Choroid plexus epithelial cell (primary cell): ENCODE measurements around the gene RNPS1.

Experiments used
- DNase-seq: peaks from one replicate; pipeline ENCODE4 v3.0.0-alpha.2; 2010; ENCODE audit warnings: low read depth
- H3K4me3 ChIP-seq: 2 replicates; pipeline ENCODE4 v1.5.1; 2011; ENCODE audit warnings: low read depth, mild to moderate bottlenecking, control low read depth, low read length, moderate library complexity
- TF ChIP-seq, protein P1 (sequence below): conservative IDR thresholded peaks from 2 replicates; pipeline ENCODE4 v1.5.1; 2011; ENCODE audit warnings: low read depth, mild to moderate bottlenecking, control low read depth, inconsistent platforms, low read length, moderate library complexity

The RNPS1 gene, protein sequence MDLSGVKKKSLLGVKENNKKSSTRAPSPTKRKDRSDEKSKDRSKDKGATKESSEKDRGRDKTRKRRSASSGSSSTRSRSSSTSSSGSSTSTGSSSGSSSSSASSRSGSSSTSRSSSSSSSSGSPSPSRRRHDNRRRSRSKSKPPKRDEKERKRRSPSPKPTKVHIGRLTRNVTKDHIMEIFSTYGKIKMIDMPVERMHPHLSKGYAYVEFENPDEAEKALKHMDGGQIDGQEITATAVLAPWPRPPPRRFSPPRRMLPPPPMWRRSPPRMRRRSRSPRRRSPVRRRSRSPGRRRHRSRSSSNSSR

DNA sequence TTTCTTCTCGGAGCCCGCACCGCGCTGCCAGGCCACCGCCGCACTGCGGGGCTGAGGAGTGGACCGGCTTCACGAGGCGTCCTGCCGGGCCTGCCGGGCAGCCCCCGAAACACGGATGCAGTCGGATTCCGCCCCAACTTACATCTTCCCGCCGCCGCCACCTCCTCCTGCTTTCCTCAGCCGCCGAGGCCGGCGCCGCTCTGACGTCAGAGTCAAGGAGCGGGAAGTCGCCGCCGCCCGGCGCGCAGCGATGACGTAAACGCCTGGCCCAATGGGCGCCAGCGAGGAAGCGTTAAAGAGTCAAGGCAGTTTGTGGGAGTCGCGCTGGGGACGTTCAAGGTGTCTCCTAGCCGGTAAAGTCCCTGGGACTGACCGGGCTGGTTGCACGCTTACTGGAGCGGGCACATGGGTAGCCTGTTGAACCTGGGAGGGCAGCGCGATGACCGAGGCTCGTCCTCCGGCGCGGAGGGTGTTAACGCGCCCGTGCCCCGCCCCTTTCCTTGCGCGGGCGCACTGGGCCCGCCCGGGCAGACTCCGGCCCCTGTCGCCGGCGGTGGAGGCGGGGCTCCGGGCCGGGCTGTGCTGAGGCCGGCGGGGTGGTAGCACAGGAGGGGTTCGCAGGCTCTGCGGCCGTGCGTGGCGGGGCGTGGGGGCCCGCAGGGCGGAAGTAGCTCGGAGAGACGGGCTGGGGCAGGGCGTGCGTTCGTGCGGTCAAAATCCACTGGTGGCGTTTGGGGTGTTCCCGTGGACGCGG, at the start of gene RNPS1:
RNPS1 (minus strand) TSS at position 214 of the 754 bp plus-strand sequence. CDS start 3,483 bp downstream, outside the sequence.
- H3K4me3 ChIP-seq: peak within 1 kb of the TSS; percentile 94
- peak; percentile 95 for DNase-seq
- TF ChIP-seq, protein P1, sequence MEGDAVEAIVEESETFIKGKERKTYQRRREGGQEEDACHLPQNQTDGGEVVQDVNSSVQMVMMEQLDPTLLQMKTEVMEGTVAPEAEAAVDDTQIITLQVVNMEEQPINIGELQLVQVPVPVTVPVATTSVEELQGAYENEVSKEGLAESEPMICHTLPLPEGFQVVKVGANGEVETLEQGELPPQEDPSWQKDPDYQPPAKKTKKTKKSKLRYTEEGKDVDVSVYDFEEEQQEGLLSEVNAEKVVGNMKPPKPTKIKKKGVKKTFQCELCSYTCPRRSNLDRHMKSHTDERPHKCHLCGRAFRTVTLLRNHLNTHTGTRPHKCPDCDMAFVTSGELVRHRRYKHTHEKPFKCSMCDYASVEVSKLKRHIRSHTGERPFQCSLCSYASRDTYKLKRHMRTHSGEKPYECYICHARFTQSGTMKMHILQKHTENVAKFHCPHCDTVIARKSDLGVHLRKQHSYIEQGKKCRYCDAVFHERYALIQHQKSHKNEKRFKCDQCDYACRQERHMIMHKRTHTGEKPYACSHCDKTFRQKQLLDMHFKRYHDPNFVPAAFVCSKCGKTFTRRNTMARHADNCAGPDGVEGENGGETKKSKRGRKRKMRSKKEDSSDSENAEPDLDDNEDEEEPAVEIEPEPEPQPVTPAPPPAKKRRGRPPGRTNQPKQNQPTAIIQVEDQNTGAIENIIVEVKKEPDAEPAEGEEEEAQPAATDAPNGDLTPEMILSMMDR: no peak

DNA sequence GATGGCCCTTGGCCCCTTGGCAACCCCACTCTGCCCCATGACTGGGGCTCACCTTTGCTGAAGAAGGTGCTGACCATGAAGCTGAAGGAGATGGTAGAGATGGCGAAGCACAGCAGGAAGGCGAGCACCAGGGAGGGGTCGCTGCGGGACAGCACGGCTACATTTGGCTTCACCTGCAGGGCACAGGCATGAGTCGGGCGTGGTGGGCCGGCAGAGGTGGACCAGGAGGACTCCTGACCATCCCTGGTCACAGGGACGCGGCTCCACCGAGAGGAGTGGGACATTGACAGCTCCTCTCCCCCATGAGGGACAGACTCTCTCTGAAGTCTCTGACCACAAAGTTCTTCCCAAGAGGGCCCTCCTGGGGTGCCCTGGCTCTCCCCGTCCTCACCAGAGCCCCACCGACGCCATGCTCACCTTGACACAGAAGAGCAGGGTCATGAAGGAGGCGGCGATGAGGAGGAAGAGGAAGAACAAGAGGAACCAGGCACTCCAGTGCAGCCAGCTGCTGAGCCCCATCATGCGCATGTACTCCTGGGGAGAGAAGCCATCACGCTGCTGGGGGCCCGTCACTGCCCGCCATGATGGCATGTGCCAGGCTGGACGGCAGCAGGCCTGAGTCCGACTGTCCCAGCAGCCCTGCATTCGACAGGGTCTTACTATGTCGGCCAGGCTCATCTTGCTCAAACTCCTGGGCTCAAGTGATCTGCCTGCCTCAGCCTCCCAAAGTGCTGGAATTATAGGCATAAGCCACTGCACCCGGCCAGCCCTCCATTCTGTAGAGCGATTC, 49.5 kb upstream of the RNPS1 start:
- DNase-seq: no peak
- TF ChIP-seq, protein P1: no peak
- H3K4me3 ChIP-seq: no peak overlapping the region

DNA sequence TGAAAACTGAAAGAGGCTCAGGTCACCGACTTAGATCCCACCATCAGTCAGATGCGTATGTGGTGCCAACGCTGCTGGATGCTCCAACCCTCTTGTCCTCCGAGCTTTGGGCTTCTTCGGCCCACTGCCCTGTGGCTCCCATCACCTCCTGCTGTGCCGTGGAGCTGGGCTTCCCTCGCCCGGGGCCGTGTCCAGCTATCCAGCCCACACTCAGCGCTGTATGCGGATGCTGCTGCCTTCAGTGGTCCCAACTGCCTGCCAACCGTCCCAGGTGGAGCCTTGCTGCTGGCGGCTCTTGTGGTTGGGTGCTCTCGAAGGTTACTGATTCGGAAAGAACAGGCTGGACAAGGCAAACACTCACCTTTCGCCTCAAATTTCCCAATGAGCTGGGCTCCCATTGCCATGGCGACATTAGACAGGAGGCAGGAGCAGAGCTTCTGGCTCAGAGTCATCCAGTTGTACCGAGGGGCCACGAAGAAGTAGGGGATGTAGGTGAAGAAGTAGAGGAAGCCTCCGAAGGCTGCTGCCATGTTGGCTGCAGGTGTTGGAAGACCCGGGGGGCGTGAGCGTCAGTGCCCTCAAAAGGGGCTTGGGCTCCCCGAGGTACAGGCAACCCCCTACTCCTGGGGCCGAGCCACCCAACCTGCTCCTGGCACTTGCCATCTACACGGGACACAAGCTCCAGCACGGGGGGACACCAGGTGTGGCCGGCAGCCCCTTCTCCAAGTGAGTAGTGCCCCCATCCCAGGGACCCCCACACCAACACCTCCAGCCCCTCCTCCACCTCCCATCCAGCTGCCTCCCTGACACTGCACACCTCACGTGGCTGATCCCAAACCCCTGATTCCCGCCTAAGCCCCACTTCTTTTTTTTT, 40.4 kb upstream of the RNPS1 start:
- TF ChIP-seq, protein P1: no peak
- no peak for DNase-seq

DNA sequence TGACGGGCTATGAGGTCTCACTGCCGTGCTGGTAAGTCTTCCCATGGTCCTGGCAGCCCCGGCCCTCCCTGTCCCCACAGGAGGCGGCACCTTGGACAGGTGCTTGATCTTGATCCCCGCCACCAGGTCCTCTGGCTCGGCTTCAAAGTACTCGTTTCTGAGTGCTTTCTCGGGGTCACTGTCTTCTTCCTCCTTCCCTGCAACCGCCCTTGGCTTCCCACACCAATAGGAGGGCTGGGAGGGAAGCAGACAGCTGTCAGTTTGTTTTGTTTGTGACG, 31.9 kb upstream of the RNPS1 start:
- DNase-seq: no peak
- no peak overlapping the region for H3K4me3 ChIP-seq
- TF ChIP-seq, protein P1: no peak

More for the DNA sequence above, 40.4 kb upstream of the RNPS1 start:
- no peak overlapping the region for H3K4me3 ChIP-seq

DNA sequence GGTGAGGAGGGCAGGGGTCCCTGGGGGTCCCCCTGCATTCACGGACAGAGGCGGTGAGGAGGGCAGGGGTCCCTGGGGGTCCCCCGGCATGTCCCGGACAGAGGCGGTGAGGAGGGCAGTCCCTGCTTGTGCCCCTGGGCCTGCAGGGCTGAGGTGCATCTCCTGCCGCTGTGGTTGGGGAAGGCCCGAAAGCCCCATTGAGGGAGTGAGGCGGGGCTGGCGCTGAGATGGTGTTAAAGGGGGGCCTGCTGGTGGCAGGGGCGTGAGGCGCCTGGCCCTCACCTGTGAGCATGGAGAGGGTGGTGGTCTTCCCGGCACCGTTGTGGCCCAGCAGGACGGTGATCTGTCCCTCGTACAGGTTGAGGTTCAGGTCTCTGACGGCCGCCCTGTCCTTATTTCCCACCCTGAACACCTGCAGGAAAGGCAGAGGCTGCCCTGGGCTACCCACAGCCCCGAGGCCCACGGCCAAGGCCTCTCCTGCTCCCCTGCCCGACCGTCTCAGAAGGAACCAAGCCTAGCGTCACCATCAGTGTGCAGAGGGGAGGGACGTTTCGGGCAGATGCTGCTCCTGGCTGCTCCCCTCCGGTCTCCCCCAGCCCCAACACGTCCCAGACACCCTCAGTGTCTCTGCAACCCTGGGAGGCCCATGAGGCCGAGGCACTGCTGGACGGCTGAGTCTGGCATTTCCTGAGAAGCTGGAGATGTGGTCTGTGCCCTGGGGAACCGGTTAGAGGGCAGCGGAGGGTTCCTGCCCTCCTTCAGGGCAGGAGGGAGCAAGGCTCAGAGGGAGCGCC, 31.4 kb upstream of the RNPS1 start:
- no peak for DNase-seq
- H3K4me3 ChIP-seq: no peak overlapping the region
- TF ChIP-seq, protein P1: no peak

DNA sequence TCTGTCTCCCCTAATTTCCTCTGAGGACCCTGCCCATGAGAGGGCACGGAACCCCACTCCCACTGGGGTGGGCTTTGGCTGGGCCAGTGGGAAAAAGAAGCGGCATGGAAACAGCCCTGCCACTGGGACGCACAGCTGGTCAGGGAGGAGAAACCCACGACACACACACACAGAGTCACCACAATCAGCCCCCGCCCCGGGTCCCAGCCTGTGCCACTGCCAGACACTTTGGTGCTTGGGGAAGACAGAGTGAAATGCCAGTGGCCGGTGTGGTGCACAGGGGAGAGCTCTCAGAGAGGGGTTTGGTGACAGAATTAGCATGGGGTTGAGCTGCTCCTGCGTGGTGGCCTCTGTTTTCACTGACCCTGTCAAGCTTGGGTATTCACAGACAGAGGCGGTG, 30.7 kb upstream of the RNPS1 start:
- no peak for DNase-seq
- H3K4me3 ChIP-seq: no peak overlapping the region
- TF ChIP-seq, protein P1: no peak
